MM.1S (cell line): ENCODE results near the gene CHAMP1.
"Not testable (repeated sequence)": the region's sequence is repeated elsewhere in the genome, so short reads cannot be mapped to it uniquely, and the experiment has no call there.

Source experiments
- DNase-seq: peaks from one replicate; pipeline ENCODE4 v3.0.0-alpha.2; 2015
- H2AFZ ChIP-seq: fragments of 300-600 bp; sonication (generic); 2 replicates; pipeline ENCODE4 v1.6.0; 2016; ENCODE audit warnings: antibody characterized with exemption, low read length
- H3F3A ChIP-seq: fragments of 300-600 bp; sonication (generic); 2 replicates; pipeline ENCODE4 v1.6.1; 2016; ENCODE audit warnings: mild to moderate bottlenecking, antibody characterized with exemption, low read length, moderate library complexity, mixed read lengths; ENCODE audit not compliant: insufficient read depth
- H3K27ac ChIP-seq: fragments of 300-600 bp; sonication (generic); 2 replicates; pipeline ENCODE4 v1.5.1; 2016; ENCODE audit warnings: mild to moderate bottlenecking, low read length
- H3K27me3 ChIP-seq: fragments of 300-600 bp; sonication (generic); replicated peaks from 2 replicates; pipeline ENCODE4 v1.6.0; 2016; ENCODE audit warnings: low read length; ENCODE audit not compliant: insufficient read depth
- H3K36me3 ChIP-seq: fragments of 300-600 bp; sonication (generic); replicated peaks from 2 replicates; pipeline ENCODE4 v1.6.1; 2016; ENCODE audit warnings: mild to moderate bottlenecking, low read length, mixed read lengths; ENCODE audit not compliant: insufficient read depth
- H3K4me1 ChIP-seq: fragments of 300-600 bp; sonication (generic); 2 replicates; pipeline ENCODE4 v1.6.1; 2016; ENCODE audit warnings: low read length, mixed read lengths
- H3K4me2 ChIP-seq: fragments of 300-600 bp; sonication (generic); 2 replicates; pipeline ENCODE4 v1.6.0; 2016; ENCODE audit warnings: low read depth, low read length
- H3K4me3 ChIP-seq: fragments of 300-600 bp; sonication (generic); 2 replicates; pipeline ENCODE4 v1.5.1; 2016; ENCODE audit warnings: low read length, mixed read lengths
- H3K79me2 ChIP-seq: fragments of 300-600 bp; sonication (generic); 2 replicates; pipeline ENCODE4 v1.6.1; 2016; ENCODE audit warnings: mixed run types, low read length, mixed read lengths
- H3K9ac ChIP-seq: fragments of 300-600 bp; sonication (generic); 2 replicates; pipeline ENCODE4 v1.6.1; 2016; ENCODE audit warnings: low read length, mixed read lengths
- H3K9me2 ChIP-seq: fragments of 300-600 bp; sonication (generic); replicated peaks from 2 replicates; pipeline ENCODE4 v1.6.1; 2016; ENCODE audit warnings: mild to moderate bottlenecking, low read length, mixed read lengths; ENCODE audit not compliant: insufficient read depth
- H3K9me3 ChIP-seq: fragments of 300-600 bp; sonication (generic); replicated peaks from 2 replicates; pipeline ENCODE4 v1.6.1; 2016; ENCODE audit warnings: mild to moderate bottlenecking, low read length, mixed read lengths; ENCODE audit not compliant: insufficient read depth
- H4K20me1 ChIP-seq: fragments of 300-600 bp; sonication (generic); 2 replicates; pipeline ENCODE4 v1.6.1; 2016; ENCODE audit warnings: mild to moderate bottlenecking, low read length, moderate library complexity, mixed read lengths; ENCODE audit not compliant: insufficient read depth
- CTCF ChIP-seq: fragments of 300-600 bp; sonication (generic); IDR thresholded peaks from 2 replicates; pipeline ENCODE4 v1.5.1; 2016; ENCODE audit warnings: antibody characterized with exemption, low read length, mixed read lengths
- EZH2 ChIP-seq: fragments of 300-600 bp; sonication (generic); optimal IDR thresholded peaks from 2 replicates; pipeline ENCODE3; 2017; ENCODE audit warnings: low read depth, mild to moderate bottlenecking, antibody characterized with exemption, low read length, mixed read lengths

Gene CHAMP1

GRCh38 chr13:114341003-114341777 is 26.9 kb downstream of the CHAMP1 start:
- Histone ChIP-seq H3K27me3 (no peaks in the 10 kb centered on the region), H4K20me1 (no peaks in the 10 kb centered on the region), H3K27ac (no peak overlapping the region), H3K9me2 (no peaks in the 10 kb centered on the region), H3K4me3 (no peak overlapping the region), H3K9me3 (no peaks in the 10 kb centered on the region), H2AFZ (no peak overlapping the region), H3K9ac (no peak overlapping the region), H3F3A (peaks cover 18% of the 10 kb centered on the region), H3K4me2 (no peak overlapping the region), H3K4me1 (peaks cover 19% of the 10 kb centered on the region), H3K79me2 (no peaks in the 10 kb centered on the region), H3K36me3 (no peaks in the 10 kb centered on the region)
- TF ChIP-seq CTCF = no peak
- TF ChIP-seq EZH2 = no peak
- no peak for DNase-seq

- not testable (repeated sequence) for H3K4me2 ChIP-seq, H3K9me3 ChIP-seq, H4K20me1 ChIP-seq, H2AFZ ChIP-seq, H3K9me2 ChIP-seq, H3K79me2 ChIP-seq, H3K4me1 ChIP-seq, H3K4me3 ChIP-seq, DNase-seq, H3K9ac ChIP-seq, H3F3A ChIP-seq, H3K36me3 ChIP-seq, H3K27ac ChIP-seq, H3K27me3 ChIP-seq
Observed at GRCh38 chr13:114347256-114347655, 33.0 kb downstream of the CHAMP1 start.

- H4K20me1 ChIP-seq, H3K79me2 ChIP-seq, H3K9ac ChIP-seq, H3K4me3 ChIP-seq, H3K27me3 ChIP-seq, H2AFZ ChIP-seq, H3K4me2 ChIP-seq, H3K4me1 ChIP-seq, H3K27ac ChIP-seq, H3K9me2 ChIP-seq, H3F3A ChIP-seq, H3K36me3 ChIP-seq, H3K9me3 ChIP-seq: not testable (repeated sequence)
- DNase-seq = peak; percentile 57
- peak; percentile 52 for TF ChIP-seq CTCF
Observed at GRCh38 chr13:114352763-114353162, 38.5 kb downstream of the CHAMP1 start.

GRCh38 chr13:114353382-114353781 is 39.1 kb downstream of the CHAMP1 start:
- H3K4me3 ChIP-seq, H3K4me2 ChIP-seq, H3K27me3 ChIP-seq, H3K4me1 ChIP-seq, H3K79me2 ChIP-seq, H4K20me1 ChIP-seq, H3K9me2 ChIP-seq, H3K9me3 ChIP-seq, H3K9ac ChIP-seq, H3K36me3 ChIP-seq, DNase-seq, H2AFZ ChIP-seq, H3K27ac ChIP-seq, H3F3A ChIP-seq: not testable (repeated sequence)
